Gastroesophageal sphincter (tissue), 3 donors: ENCODE data around the gene OMA1.

Experiments
- CTCF ChIP-seq, 4 experiments: fragments of 200-600 bp in 2 of 4; fragments of 450-650 bp in 2 of 4; sonication (generic) in 1 of 4; IDR thresholded peaks; one replicate each; pipeline ENCODE4 v1.5.1; 2017 to 2019; ENCODE audit warnings: antibody characterized with exemption in 4 of 4, mild to moderate bottlenecking in 2 of 4, moderate library complexity in 2 of 4
- POLR2A ChIP-seq, 2 donors: fragments of 450-650 bp; IDR thresholded peaks; one replicate each; pipeline ENCODE4 v1.6.1; 2017; ENCODE audit warnings: antibody characterized with exemption in 2 of 2, mild to moderate bottlenecking in 2 of 2, moderate library complexity in 1 of 2
- POLR2AphosphoS5 ChIP-seq: sonication (generic); formaldehyde crosslinking; IDR thresholded peaks from one replicate; pipeline ENCODE4 v1.6.1; 2017; ENCODE audit warnings: antibody characterized with exemption

GRCh38 chr1:58480191-58480590, 66.3 kb downstream of the OMA1 start:
- TF ChIP-seq CTCF (IDR thresholded peaks at IDR 0.05), result no peak
- no peak for TF ChIP-seq POLR2A (IDR thresholded peaks at IDR 0.05)
- no peak for TF ChIP-seq POLR2AphosphoS5
